ENCODE measurements around the gene NGLY1.
A peak's percentile ranks its signal among the peaks of the same experiment; 100 is the strongest.

Gene NGLY1

DNA sequence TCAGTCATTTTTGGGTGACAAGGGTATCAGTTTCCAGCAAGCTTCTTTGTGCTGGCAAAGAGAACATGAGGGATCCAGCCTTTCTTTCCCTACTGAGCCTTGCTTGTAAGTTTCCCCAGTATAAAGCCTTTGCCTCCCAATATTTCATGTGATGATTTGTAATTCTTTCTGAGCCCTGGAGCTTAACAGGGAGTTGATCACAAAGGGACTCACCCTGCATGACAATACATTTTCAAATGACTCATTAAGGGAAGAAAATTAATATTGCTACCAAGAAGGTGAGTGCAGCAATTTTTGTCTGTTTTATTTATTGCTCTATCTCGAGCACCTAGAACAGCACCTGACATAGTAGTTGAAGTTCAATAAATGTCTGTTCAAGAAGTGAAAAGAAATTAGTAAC lies 34.4 kb upstream of the NGLY1 start:
- Histone ChIP-seq H3K9ac (no peak overlapping the region), H3K27me3 (no peaks in the 10 kb centered on the region)
- TF ChIP-seq Cebpa-rat (IDR thresholded peaks at IDR 0.05), result no peak

DNA sequence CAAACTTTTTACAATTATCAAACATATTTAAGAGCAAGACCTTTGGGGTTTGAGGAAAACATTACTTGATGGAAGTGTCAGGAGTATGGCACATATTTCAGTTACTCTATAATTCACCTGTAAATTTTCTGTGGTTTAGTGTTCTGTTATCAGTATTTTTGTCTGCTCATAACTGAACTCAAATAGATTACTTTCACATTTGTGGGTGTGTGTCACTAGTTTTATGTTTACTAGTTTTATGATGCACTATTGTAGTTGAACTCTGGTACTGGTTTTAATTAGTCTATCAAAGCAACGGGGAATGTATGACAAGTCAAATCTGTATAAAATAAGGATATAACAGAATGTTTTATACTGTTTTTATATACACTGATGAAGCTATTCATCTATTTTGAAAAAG lies 33.9 kb upstream of the NGLY1 start:
- H3K9me3 ChIP-seq, result peaks cover 10% of the 10 kb centered on the region
- no peaks in the 10 kb centered on the region for H3K27me3 ChIP-seq
- no peaks in the 10 kb centered on the region for H4K20me1 ChIP-seq
- no peak overlapping the region for H3K27ac ChIP-seq
- no peaks in the 10 kb centered on the region for H3K36me3 ChIP-seq
- H3K4me3 ChIP-seq, result no peak overlapping the region
- TF ChIP-seq Cebpa-rat (IDR thresholded peaks at IDR 0.05), result no peak
- H3K4me2 ChIP-seq, result no peak overlapping the region
- H3K9ac ChIP-seq, result no peak overlapping the region
- H3K4me1 ChIP-seq, result no peaks in the 10 kb centered on the region

More for the DNA sequence above, 34.4 kb upstream of the NGLY1 start:
- Histone ChIP-seq H3K4me3 (no peak overlapping the region), H4K20me1 (no peaks in the 10 kb centered on the region), H3K4me1 (no peaks in the 10 kb centered on the region), H3K4me2 (no peak overlapping the region), H3K36me3 (no peaks in the 10 kb centered on the region), H3K27ac (no peak overlapping the region), H3K9me3 (peaks cover 10% of the 10 kb centered on the region)

DNA sequence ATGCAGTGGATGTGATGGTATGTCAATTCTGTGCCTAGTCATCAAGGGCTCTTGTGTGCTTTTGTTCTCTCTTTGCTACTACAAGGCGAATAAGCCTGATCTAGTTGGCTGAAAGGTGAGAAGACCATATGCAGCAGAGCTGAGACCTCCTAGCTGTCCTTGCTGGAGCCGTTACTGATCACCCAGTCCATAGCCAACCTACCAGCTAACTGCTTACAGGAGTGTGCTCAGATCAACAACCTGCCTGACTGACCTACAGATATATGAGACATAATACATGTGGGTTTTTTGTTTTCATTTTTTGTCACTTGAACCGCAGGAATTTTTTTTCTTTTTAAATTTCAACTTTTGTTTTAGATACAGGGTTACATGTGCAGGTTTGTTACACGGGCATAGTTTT lies 29.4 kb upstream of the NGLY1 start:
- H3K9ac ChIP-seq, result no peak overlapping the region
- peaks cover 10% of the 10 kb centered on the region for H3K9me3 ChIP-seq
- no peaks in the 10 kb centered on the region for H3K27me3 ChIP-seq
- TF ChIP-seq Cebpa-rat (IDR thresholded peaks at IDR 0.05), result no peak
- no peaks in the 10 kb centered on the region for H4K20me1 ChIP-seq
- H3K4me3 ChIP-seq, result no peak overlapping the region
- H3K4me1 ChIP-seq, result no peaks in the 10 kb centered on the region
- H3K4me2 ChIP-seq, result no peak overlapping the region
- no peak overlapping the region for H3K27ac ChIP-seq
- H3K36me3 ChIP-seq, result no peaks in the 10 kb centered on the region

DNA sequence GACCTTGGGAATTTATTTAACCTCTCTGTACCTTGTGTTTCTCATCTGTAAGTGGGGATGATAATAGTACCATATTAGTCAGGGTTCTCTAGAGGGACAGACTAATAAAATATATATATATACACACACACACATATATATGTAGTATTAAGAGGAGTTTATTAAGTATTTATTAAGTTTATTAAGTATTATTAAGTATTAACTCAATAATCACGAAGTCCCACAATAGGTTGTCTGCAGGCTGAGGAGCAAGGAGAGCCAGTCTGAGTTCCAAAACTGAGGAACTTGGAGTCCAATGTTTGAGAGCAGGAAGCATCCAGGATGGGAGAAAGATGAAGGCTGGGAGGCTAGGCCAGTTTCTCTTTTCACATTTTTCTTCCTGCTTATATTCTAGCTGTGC lies 21.4 kb upstream of the NGLY1 start:
- no peaks in the 10 kb centered on the region for H3K9me3 ChIP-seq
- no peaks in the 10 kb centered on the region for H3K4me1 ChIP-seq
- no peaks in the 10 kb centered on the region for H3K27me3 ChIP-seq
- TF ChIP-seq Cebpa-rat (IDR thresholded peaks at IDR 0.05), result no peak
- no peaks in the 10 kb centered on the region for H3K36me3 ChIP-seq
- H4K20me1 ChIP-seq, result no peaks in the 10 kb centered on the region
- no peak overlapping the region for H3K9ac ChIP-seq
- no peak overlapping the region for H3K27ac ChIP-seq
- H3K4me3 ChIP-seq, result no peak overlapping the region
- H3K4me2 ChIP-seq, result no peak overlapping the region

DNA sequence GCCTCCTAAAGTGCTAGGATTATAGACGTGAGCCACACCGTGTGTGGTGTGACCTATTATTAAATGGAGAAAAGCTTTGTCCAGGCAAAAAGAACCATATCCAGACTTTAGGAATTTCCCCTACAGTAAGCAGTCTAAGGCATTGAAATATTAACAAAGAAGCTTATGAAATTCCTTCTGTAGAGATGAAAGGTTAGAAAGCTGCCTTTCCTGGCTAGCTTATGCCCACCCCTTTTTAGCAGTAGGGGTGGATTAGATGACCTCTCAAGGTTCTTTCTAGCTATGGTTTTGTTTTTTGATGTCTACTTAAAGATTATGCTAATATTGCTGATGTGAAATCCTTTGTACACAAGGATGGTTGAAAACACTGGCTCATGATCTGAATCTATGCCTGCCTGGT lies 20.6 kb upstream of the NGLY1 start:
- H3K4me1 ChIP-seq, result no peaks in the 10 kb centered on the region
- H3K9me3 ChIP-seq, result no peaks in the 10 kb centered on the region
- no peak overlapping the region for H3K4me3 ChIP-seq
- H3K36me3 ChIP-seq, result no peaks in the 10 kb centered on the region
- H3K27ac ChIP-seq, result no peak overlapping the region
- TF ChIP-seq Cebpa-rat (IDR thresholded peaks at IDR 0.05), result no peak
- H4K20me1 ChIP-seq, result no peaks in the 10 kb centered on the region
- no peak overlapping the region for H3K4me2 ChIP-seq
- no peak overlapping the region for H3K9ac ChIP-seq
- H3K27me3 ChIP-seq, result no peaks in the 10 kb centered on the region

DNA sequence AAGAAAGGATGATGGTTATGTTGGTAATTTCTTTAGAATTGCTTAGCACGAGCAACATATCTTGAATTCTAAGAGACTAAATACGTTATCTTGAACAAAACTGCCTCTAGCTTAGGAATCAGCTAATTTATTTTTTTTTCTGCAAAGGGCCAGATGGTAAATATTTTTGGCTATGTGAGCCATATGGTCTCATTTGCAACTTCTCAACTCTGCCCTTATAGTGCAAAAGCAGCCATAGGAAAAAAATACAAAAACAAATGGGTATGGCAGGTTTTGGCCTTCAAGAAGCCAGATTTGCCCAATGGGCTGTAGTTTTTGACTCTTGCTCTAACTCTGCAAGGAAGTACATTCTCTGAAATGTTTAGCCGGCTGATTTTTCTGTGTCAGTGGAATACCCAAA lies 18.5 kb upstream of the NGLY1 start:
- no peaks in the 10 kb centered on the region for H3K9me3 ChIP-seq
- H3K4me1 ChIP-seq, result no peaks in the 10 kb centered on the region
- H3K9ac ChIP-seq, result no peak overlapping the region
- no peak overlapping the region for H3K4me3 ChIP-seq
- H3K4me2 ChIP-seq, result no peak overlapping the region
- no peak for TF ChIP-seq Cebpa-rat (IDR thresholded peaks at IDR 0.05)
- H3K36me3 ChIP-seq, result no peaks in the 10 kb centered on the region
- no peaks in the 10 kb centered on the region for H4K20me1 ChIP-seq
- H3K27me3 ChIP-seq, result no peaks in the 10 kb centered on the region
- H3K27ac ChIP-seq, result no peak overlapping the region

DNA sequence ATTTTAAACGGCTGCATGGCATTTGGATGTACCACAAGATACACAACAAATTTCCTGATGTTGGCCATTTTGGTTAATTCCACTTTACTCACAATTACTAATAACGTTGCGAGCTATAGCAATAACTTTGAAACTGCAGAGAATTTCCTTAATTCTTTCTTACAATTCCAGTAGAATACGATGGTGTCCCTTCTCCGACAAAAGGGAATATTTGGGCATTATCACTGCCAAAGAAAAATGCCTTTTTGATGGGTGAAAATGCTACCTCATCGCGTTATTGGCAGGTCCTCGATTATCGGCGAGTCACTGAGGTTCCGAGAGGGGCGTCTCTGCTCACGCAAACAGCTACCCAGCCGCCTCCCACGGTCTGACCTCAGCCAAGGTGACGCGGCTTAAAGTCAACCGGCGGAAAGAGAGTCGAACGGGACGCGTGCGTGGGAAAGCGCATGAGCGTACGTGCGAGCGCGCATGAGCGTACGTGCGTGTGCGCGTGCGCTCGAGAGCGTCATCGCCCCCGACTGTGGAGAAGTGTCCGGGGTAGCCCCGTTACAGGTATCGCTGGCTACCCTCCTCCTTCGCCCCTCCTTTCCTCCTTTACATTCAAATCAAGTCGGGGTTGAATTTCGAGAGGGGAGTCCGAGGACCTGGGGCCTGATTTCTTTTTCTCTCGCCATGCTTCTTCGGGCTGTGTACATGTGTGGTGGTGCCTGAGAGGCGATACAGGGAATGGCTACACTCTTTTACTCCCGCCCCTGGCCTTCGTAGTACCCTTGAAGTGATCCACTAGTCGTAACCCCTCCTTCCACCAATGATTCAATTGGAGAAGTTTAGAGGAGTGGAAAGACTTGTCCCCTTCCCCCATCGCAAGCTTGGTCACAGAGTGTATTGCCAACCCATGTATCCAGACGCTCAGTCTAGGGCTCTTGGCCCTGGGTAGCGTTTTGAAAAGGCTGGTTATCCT lies 6.6 kb upstream of the NGLY1 start, which contains the start of gene OXSM:
Gene OXSM, plus strand, starts transcription at position 495 of the 961 bp plus-strand sequence. CDS start 931 bp downstream, outside the sequence.
- peak within 1 kb of the TSS; percentile 78 for H3K9ac ChIP-seq

DNA sequence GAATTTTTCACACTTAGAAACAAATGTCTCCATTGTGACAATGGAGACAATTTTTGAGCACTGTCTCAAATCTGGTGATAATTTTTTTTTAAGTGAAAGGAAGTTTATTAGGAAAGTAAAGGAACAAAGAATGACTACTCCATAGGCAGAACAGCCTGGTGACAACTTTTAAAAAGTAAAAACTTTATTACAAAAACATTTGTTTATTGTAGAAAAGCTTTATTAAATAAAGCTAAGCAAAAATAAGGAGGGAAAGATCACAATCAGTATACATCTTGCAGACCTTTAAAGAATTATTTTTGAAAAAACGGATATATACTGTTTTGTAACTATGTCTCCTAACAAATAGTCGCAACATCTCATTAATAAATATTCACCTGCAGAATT lies 6.0 kb upstream of the NGLY1 start:
- Histone ChIP-seq H3K4me3 (peak overlapping the region; percentile 72), H3K27me3 (no peaks in the 10 kb centered on the region), H3K4me2 (peak overlapping the region; percentile 78), H4K20me1 (no peaks in the 10 kb centered on the region), H3K9ac (peak overlapping the region; percentile 78), H3K27ac (peak overlapping the region; percentile 72; the same call in 1 of the 2 replicates), H3K9me3 (no peaks in the 10 kb centered on the region), H3K36me3 (peaks cover 15% of the 10 kb centered on the region), H3K4me1 (peaks cover 66% of the 10 kb centered on the region)
- TF ChIP-seq Cebpa-rat (IDR thresholded peaks at IDR 0.05), result no peak

More for the DNA sequence above, 6.6 kb upstream of the NGLY1 start, which contains the start of gene OXSM:
- peaks cover 21% of the 10 kb centered on the region for H3K36me3 ChIP-seq
- H3K27ac ChIP-seq, result peak within 1 kb of the TSS; percentile 72
- peak within 1 kb of the TSS; percentile 78 for H3K4me2 ChIP-seq
- H3K4me1 ChIP-seq, result peaks cover 59% of the 10 kb centered on the region
- peak within 1 kb of the TSS; percentile 72 for H3K4me3 ChIP-seq
- no peaks in the 10 kb centered on the region for H3K27me3 ChIP-seq
- no peaks in the 10 kb centered on the region for H4K20me1 ChIP-seq
- H3K9me3 ChIP-seq, result no peaks in the 10 kb centered on the region
- TF ChIP-seq Cebpa-rat (IDR thresholded peaks at IDR 0.05), result no peak

DNA sequence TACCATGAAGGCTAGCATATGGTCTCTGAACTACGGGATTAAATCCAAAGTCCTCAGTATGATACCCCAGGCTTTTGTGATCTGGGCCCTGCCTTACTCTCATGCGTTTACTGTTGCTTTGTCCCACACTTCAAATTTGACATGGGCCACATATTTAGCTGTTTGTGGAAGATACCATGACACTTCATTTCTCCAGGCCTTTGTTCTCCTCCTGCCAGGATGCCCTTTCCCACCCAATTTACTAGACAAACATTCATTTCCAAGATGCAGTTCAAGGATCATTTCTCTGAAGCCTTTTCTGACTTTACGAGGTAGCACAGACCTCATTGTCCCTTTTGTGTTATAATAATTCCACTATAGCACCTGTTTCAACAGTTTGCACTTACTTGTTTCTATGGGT lies 4.4 kb upstream of the NGLY1 start:
- Histone ChIP-seq H3K27me3 (no peaks in the 10 kb centered on the region), H3K4me3 (no peak overlapping the region), H4K20me1 (peaks cover 3% of the 10 kb centered on the region), H3K36me3 (peaks cover 9% of the 10 kb centered on the region; the same call in 1 of the 2 replicates), H3K4me1 (peaks cover 64% of the 10 kb centered on the region), H3K9me3 (no peaks in the 10 kb centered on the region), H3K9ac (no peak overlapping the region), H3K4me2 (peak overlapping the region; percentile 78), H3K27ac (no peak overlapping the region)
- TF ChIP-seq Cebpa-rat (IDR thresholded peaks at IDR 0.05), result no peak

DNA sequence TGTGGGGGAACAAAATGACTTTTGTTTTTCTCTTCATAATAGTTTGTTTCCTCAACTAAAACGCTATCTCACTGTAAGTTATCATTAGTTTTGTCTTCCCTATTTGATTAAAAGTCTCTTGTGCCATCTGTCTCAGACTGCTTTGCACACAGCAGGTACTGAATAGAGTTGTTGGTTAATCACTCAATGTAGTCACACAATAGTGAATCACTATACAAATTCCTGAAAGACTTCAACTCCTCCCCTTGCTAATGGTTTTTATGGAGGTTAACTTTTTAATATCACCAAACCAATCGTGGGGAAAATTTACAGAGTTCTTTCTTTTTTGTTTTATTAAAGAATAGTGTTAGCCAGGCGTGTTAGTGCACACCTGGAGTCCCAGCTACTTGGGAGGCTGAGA lies 2.6 kb upstream of the NGLY1 start:
- H3K9ac ChIP-seq, result no peak overlapping the region
- no peaks in the 10 kb centered on the region for H3K9me3 ChIP-seq
- H3K36me3 ChIP-seq, result no peaks in the 10 kb centered on the region
- peaks cover 60% of the 10 kb centered on the region for H3K4me1 ChIP-seq
- H3K27me3 ChIP-seq, result no peaks in the 10 kb centered on the region
- no peak overlapping the region for H3K4me3 ChIP-seq
- H3K27ac ChIP-seq, result no peak overlapping the region
- H4K20me1 ChIP-seq, result peaks cover 22% of the 10 kb centered on the region
- no peak overlapping the region for H3K4me2 ChIP-seq
- TF ChIP-seq Cebpa-rat (IDR thresholded peaks at IDR 0.05), result no peak

All from BLaER1 (cell line).